DOHH2 (cell line): ENCODE data around the gene QKI.

ENCODE experiments used
- H3F3A ChIP-seq: fragments of 200-600 bp; sonication (generic), shearing (Covaris generic); 2 replicates; pipeline ENCODE4 v1.6.0; 2016; ENCODE audit warnings: antibody characterized with exemption, mild to moderate bottlenecking; ENCODE audit not compliant: control insufficient read depth, insufficient read depth
- H3K27ac ChIP-seq: fragments of 200-600 bp; sonication (generic); 2 replicates; pipeline ENCODE4 v1.5.1; 2014; ENCODE audit warnings: low read depth, mild to moderate bottlenecking, low read length, moderate library complexity
- H3K27me3 ChIP-seq: fragments of 200-600 bp; sonication (generic); 2 replicates; pipeline ENCODE4 v1.6.1; 2014; ENCODE audit warnings: mild to moderate bottlenecking, low read length, mixed read lengths; ENCODE audit not compliant: control insufficient read depth
- H3K36me3 ChIP-seq: fragments of 200-600 bp; sonication (generic); 2 replicates; pipeline ENCODE4 v1.6.1; 2014; ENCODE audit warnings: mild to moderate bottlenecking, low read length, moderate library complexity, mixed read lengths; ENCODE audit not compliant: control insufficient read depth
- H3K4me1 ChIP-seq: fragments of 200-600 bp; sonication (generic); 2 replicates; pipeline ENCODE4 v1.6.1; 2014; ENCODE audit warnings: mild to moderate bottlenecking, low read length, mixed read lengths; ENCODE audit not compliant: control insufficient read depth
- H3K4me2 ChIP-seq: fragments of 200-600 bp; sonication (generic); 2 replicates; pipeline ENCODE4 v1.6.0; 2014; ENCODE audit warnings: mild to moderate bottlenecking, low read length, moderate library complexity
- H3K4me3 ChIP-seq: fragments of 200-600 bp; sonication (generic); 2 replicates; pipeline ENCODE4 v1.5.1; 2014; ENCODE audit warnings: mild to moderate bottlenecking, low read length, mixed read lengths
- H3K79me2 ChIP-seq: fragments of 200-600 bp; sonication (generic); 2 replicates; pipeline ENCODE4 v1.6.1; 2014; ENCODE audit warnings: mild to moderate bottlenecking, low read length, mixed read lengths; ENCODE audit not compliant: control insufficient read depth
- H3K9me2 ChIP-seq: fragments of 200-600 bp; sonication (generic); replicated peaks from 2 replicates; pipeline ENCODE4 v1.6.1; 2014; ENCODE audit warnings: mild to moderate bottlenecking, low read length, mixed read lengths; ENCODE audit not compliant: control insufficient read depth
- H3K9me3 ChIP-seq: fragments of 200-600 bp; sonication (generic); 2 replicates; pipeline ENCODE4 v1.6.1; 2014; ENCODE audit warnings: antibody characterized with exemption, low read length, mixed read lengths; ENCODE audit not compliant: control insufficient read depth, insufficient read depth
- H4K20me1 ChIP-seq: fragments of 200-600 bp; sonication (generic); 2 replicates; pipeline ENCODE4 v1.6.0; 2014; ENCODE audit warnings: low read depth, mild to moderate bottlenecking, antibody characterized with exemption, low read length, moderate library complexity; ENCODE audit not compliant: control insufficient read depth, insufficient read depth
- CTCF ChIP-seq: fragments of 200-600 bp; sonication (generic); IDR thresholded peaks from one replicate; pipeline ENCODE4 v1.5.1; 2014; ENCODE audit warnings: antibody characterized with exemption, mild to moderate bottlenecking, low read depth, low read length; ENCODE audit not compliant: poor library complexity, severe bottlenecking
- EZH2phosphoT487 ChIP-seq: fragments of 200-600 bp; sonication (generic); IDR thresholded peaks from 2 replicates; pipeline ENCODE4 v1.6.1; 2017; ENCODE audit warnings: borderline replicate concordance, mild to moderate bottlenecking, antibody characterized with exemption, low read length, moderate library complexity, mixed read lengths

Gene QKI

GRCh38 chr6:163412801-163413344, 1.6 kb upstream of the QKI start:
- Histone ChIP-seq H3K79me2 (peaks cover 29% of the 10 kb centered on the region), H4K20me1 (peaks cover 14% of the 10 kb centered on the region), H3F3A (peaks cover 13% of the 10 kb centered on the region), H3K4me3 (peak overlapping the region; percentile 85), H3K36me3 (no peaks in the 10 kb centered on the region), H3K4me2 (peak overlapping the region; percentile 77), H3K9me2 (no peaks in the 10 kb centered on the region), H3K9me3 (no peaks in the 10 kb centered on the region), H3K27me3 (no peaks in the 10 kb centered on the region), H3K27ac (peak overlapping the region; percentile 80), H3K4me1 (peaks cover 19% of the 10 kb centered on the region)
- TF ChIP-seq CTCF (no peak), EZH2phosphoT487 (no peak)

GRCh38 chr6:163413345-163414116, 987 bp upstream of the QKI start:
- no peaks in the 10 kb centered on the region for H3K9me3 ChIP-seq
- H3K9me2 ChIP-seq, result no peaks in the 10 kb centered on the region
- peaks cover 24% of the 10 kb centered on the region for H3K4me1 ChIP-seq
- TF ChIP-seq EZH2phosphoT487, result no peak
- no peak for TF ChIP-seq CTCF
- H3K4me2 ChIP-seq, result peak overlapping the region; percentile 77
- peaks cover 18% of the 10 kb centered on the region for H4K20me1 ChIP-seq
- H3F3A ChIP-seq, result peaks cover 13% of the 10 kb centered on the region
- no peaks in the 10 kb centered on the region for H3K27me3 ChIP-seq
- no peaks in the 10 kb centered on the region for H3K36me3 ChIP-seq
- H3K79me2 ChIP-seq, result peaks cover 36% of the 10 kb centered on the region
- peak overlapping the region; percentile 85 for H3K4me3 ChIP-seq
- peak overlapping the region; percentile 80 for H3K27ac ChIP-seq

GRCh38 chr6:163414946-163415619, 565 bp downstream of the QKI start:
- TF ChIP-seq CTCF (no peak), EZH2phosphoT487 (no peak)
- Histone ChIP-seq H3K9me3 (no peaks in the 10 kb centered on the region), H3K36me3 (no peaks in the 10 kb centered on the region), H3K4me2 (peak overlapping the region; percentile 70), H3K4me3 (peak overlapping the region; percentile 96), H3K27ac (peak overlapping the region; percentile 73), H3F3A (peaks cover 13% of the 10 kb centered on the region), H3K27me3 (no peaks in the 10 kb centered on the region), H3K9me2 (no peaks in the 10 kb centered on the region), H3K79me2 (peaks cover 51% of the 10 kb centered on the region), H4K20me1 (peaks cover 32% of the 10 kb centered on the region), H3K4me1 (peaks cover 39% of the 10 kb centered on the region)
